Lower leg skin (tissue), 3 donors: ENCODE measurements around the gene GRIK4.

Experiments
- POLR2A ChIP-seq, 2 donors: fragments of 450-650 bp; IDR thresholded peaks; one replicate each; pipeline ENCODE4 v1.6.1; 2016 to 2017; ENCODE audit warnings: antibody characterized with exemption in 2 of 2, mild to moderate bottlenecking in 1 of 2, moderate library complexity in 1 of 2
- TF ChIP-seq, protein P1 (sequence below), 3 donors: fragments of 450-650 bp; IDR thresholded peaks; one replicate each; pipeline ENCODE4 v1.5.1; 2016; ENCODE audit warnings: antibody characterized with exemption in 3 of 3, mild to moderate bottlenecking in 3 of 3, moderate library complexity in 2 of 3

DNA sequence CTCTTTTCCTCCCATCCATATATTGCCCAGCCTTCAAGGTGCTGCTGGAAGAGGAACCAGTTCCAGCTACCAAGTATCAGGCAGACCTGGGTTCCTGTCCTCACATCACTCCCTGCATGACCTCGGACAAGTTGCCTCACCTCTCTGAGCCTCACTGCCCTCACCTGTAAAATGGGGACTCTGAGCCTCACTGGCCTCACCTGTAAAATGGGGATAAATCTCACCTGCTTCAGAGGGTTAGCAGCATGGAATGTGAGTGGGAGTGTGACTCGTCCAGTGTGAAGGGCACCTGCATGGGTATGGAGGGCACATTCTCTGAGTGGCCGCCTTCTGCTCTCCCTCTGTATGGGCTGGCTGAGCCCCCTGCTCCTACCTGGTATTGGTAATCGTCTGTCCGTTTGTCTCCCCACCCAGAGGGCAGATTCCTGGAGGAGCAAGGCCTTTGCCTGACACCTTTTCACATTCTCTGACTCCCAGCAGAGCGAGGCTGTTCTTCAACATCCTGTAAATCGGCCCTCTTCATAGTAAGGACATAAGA, 3.7 kb downstream of the GRIK4 start:
- TF ChIP-seq POLR2A (IDR thresholded peaks at IDR 0.05), result no peak
- TF ChIP-seq, protein P1, sequence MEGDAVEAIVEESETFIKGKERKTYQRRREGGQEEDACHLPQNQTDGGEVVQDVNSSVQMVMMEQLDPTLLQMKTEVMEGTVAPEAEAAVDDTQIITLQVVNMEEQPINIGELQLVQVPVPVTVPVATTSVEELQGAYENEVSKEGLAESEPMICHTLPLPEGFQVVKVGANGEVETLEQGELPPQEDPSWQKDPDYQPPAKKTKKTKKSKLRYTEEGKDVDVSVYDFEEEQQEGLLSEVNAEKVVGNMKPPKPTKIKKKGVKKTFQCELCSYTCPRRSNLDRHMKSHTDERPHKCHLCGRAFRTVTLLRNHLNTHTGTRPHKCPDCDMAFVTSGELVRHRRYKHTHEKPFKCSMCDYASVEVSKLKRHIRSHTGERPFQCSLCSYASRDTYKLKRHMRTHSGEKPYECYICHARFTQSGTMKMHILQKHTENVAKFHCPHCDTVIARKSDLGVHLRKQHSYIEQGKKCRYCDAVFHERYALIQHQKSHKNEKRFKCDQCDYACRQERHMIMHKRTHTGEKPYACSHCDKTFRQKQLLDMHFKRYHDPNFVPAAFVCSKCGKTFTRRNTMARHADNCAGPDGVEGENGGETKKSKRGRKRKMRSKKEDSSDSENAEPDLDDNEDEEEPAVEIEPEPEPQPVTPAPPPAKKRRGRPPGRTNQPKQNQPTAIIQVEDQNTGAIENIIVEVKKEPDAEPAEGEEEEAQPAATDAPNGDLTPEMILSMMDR (IDR thresholded peaks at IDR 0.05), result no peak
